LHCN-M2 (cell line): Measurements from ENCODE around the gene TNIK. TPM values are rescaled to one million over a fixed set of nuclear protein-coding genes. Genes with fewer than 3 reads are reported as not detected.
"Not testable (repeated sequence)": the region's sequence is repeated elsewhere in the genome, so short reads cannot be mapped to it uniquely, and the experiment has no call there.

ENCODE experiments used
- DNase-seq: peaks from one replicate; pipeline ENCODE4 v3.0.0-alpha.2; 2012; ENCODE audit warnings: low read depth
- total RNA-seq: library from RNA; depleted of rRNA; stranded (reverse); fragments of >200 nt; gene quantifications from 2 replicates; pipeline ENCODE4 v1.2.3, GENCODE V29; 2014

TNIK gene
- total RNA-seq, 1 experiment from 2014 or later = 0.23 TPM

- DNase-seq = peak; percentile 29
These were observed 203.6 kb downstream of the TNIK start for GRCh38 chr3:171256445-171257250.

- no peak for DNase-seq
These were observed 204.9 kb downstream of the TNIK start for GRCh38 chr3:171255236-171255806.

GRCh38 chr3:171254315-171254714 is 205.9 kb downstream of the TNIK start:
- no peak for DNase-seq

- DNase-seq = no peak
These were observed 208.4 kb downstream of the TNIK start for GRCh38 chr3:171251835-171252234.

DNA sequence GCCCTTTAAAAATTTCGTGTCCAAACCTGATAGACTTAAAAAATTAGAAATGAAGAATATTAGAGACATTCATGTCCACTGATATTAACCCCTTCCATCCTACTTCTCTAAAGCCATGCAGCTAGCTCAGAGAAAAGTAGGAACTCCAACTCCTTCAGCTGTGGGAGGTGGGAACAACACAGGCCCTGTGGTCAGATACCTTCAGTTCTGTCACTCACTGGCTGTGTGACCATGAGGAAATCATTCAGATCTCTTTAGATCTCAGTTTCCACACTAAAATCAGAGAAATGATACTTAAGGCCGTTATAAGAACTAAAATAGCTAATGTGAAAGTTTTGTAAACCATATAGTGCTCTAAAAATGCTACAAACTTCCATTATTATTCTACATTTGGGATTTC is 209.8 kb downstream of the TNIK start:
- DNase-seq = no peak

DNA sequence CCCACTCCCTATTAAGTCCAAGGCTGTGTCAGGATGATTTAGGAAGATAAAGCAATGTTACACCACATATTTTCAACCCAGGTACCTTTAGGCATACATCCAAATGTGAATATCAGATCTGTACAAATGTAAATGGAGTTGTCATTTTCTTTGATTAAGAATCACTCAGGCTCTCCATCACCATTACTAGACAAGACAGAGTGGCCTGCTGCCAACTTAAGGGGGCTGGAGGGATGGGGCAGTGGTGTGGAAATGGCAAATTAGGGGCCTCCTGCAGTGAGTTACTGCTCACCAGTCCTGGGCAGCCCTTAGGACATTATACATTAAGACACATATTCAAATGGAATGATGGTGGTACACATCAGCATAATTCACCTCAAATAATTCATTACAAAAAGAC is 211.0 kb downstream of the TNIK start:
- DNase-seq = no peak

DNA sequence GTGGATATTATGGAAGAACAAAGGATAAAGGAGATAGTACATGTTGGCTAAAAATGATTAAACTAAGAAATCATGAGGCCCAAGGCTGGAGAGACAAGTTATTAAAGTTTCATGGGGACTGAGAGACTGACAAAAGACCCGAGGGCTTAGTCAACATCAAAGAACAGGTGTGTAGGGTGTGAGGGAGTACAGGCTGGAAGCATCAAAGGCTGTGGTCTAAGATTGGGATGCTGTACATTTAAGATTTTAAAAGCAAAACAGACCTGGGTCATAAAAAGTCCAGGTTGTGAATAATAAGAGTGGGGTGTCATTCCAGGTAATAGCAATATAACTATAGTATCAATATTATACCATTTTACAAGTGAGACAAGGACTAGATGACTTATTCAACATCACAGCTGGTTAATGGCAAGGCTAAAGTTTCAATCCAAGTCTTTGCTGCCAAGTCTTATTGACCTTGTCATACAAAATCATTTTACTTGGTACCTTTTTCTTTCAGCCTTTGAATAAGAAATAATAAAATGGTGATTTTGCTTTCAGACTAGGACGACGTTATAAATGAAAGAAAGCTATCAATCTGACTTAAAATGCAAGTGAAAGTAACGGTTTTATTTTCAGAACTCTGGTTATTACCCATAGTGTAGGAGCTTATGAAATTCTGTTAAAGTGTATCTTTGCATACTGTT is 211.6 kb downstream of the TNIK start:
- no peak for DNase-seq

- DNase-seq = no peak
These were observed 214.1 kb downstream of the TNIK start for GRCh38 chr3:171245796-171246765.

DNA sequence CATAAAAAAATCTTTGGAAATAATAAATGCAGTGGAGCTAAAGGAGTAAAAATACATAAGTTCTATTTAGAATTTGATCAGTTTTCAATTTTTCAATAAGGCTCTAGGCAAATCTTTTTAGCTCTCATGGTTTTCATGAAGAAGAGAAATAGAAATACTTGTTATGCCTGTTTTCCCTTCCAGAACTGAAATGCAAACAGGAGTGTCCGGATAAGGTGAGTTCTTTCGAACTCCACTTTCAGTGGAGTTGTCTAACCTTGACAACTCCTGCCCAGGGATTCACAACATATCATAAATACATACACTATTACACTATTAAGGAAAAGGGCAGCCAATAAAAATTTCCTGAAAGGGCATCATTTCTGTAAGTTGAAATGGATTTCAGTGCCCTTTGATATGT is 217.3 kb downstream of the TNIK start:
- DNase-seq = no peak

DNA sequence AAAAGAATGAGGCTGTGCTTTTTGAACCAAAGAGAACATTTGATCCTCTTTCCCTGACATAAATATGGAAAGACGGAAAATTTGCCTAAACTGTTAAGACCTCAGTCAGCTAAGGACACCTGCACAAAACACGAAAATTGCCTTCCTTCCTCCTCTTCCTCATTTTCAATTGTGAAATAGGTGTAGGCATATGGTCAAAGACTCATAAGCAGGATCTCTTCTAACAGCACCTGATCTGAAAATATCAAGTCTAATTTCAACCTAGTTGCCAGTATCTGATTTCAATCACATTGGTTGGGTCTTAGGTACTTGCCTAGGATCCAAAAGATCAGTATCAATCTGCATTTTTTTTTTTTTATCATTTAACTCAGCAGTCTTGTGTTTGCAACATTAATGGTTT is 218.0 kb downstream of the TNIK start:
- no peak for DNase-seq

DNA sequence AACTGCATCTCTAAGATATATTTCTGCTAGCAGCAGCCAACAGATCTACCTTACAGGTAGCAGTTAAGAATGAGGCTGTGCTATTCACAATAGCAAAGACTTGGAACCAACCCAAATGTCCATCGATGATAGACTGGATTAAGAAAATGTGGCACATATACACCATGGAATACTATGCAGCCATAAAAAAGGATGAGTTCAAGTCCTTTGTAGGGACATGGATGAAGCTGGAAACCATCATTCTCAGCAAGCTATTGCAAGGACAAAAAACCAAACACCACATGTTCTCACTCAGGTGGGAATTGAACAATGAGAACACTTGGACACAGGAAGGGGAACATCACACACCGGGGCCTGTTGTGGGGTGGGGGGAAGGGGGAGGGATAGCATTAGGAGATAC is 218.6 kb downstream of the TNIK start:
- DNase-seq = not testable (repeated sequence)

DNA sequence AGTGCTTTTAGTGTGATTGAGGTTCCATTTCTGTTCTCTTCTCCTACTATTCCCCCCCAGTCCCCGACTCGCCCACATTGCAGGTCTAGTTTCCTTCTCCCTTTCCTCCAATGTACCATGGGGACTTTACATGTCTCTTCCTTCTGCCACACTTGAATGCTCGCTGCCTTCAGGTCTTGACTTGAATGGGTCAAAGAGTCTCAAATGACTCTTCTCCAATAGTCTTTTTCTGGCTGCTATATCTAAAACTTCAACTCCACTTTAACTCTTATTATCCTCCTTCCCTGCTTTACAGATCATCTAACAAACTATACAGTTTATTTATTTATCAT is 219.7 kb downstream of the TNIK start:
- DNase-seq = no peak

DNA sequence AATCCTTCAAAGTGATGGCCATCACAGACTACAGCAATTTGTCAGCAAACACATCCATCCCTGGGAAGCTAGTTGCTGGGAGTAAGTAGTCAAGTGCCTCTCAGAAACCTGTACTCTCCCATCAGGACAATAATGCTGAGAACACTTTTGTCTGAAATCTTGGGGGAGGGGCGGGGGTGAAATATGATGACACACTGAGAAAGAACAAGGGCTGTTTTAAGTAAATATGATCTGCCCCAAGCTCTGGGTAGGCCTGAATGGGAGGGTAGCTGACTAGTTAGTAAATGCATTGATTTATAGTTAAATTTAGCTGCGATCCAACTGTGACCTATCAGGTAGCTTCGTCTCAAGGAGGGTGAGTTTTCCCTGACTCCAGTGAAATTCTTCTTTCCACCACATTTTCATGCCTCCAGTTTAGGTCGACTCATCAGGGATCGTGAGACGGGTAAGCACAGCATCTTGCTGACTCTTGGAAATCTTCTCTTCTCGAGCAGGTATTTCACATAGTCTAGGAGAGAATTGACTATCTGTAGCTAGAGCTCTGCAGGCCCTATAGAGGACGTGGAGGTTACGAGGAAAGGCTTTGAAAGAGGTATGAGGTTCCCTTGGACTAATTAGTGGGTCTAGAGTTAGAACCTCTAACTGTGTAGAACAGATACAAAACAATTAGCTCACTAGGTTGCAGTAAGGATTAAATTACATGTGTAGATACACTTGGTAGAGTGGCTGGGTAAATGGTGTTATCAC is 220.3 kb downstream of the TNIK start:
- no peak for DNase-seq

DNA sequence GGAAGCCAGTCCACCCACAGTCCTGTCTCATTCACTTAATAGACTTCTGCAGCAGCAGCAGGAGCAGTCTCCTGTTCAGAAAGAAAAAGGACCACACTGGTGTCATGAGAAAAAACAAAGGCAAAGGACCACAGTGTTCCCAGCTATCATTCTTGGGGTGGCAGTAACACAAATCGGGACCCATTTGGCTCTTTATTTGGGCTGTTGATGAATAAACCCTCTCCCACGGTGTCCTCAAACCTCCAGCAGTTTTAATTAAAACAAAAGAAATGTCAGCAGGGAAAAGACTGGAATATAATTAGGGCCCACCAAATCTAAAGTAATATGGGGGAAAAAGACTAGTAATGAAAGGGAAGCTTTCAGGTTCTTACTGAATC is 223.2 kb downstream of the TNIK start:
- DNase-seq = no peak

- no peak for DNase-seq
These were observed 223.8 kb downstream of the TNIK start for GRCh38 chr3:171236265-171237008.

- DNase-seq = no peak
These were observed 225.8 kb downstream of the TNIK start for GRCh38 chr3:171234298-171235010.

DNA sequence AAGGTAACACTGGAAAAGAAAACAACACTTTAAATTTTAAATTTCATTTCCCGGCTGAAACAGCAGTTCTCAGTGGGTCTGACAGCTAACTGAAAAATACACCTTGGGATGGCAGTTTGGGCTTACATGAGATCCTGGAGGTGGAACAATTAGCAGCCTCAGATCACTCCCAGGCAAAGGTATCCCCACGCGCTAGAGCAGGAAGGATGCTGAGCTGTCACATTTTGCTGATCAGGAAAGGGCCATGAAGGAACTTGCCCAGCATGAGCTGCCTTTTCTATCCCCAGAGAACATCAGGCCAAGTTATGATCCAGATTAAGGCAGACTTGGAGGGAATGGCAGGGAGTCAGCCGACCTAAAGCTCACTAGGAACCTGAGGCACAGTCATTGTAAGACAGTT is 228.8 kb downstream of the TNIK start:
- DNase-seq = no peak

DNA sequence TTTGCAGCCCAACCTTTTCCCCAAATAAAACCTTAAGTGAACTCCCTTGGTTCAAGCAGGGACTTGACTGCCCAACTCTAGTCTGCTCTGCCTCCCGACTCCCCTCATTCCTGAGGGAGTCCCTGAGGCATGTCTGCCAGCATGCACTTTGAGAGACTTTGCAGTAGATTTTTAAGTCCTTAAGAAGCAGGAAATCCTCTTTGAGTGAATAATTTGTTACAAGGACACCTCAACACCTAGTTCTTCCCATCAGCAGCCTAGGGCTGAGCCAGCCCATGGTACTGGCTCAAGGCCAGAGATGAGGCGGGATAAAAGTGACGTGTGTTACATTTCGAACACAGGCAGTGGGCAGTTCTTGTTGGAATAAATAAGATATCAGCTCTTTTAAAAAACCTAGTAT is 229.3 kb downstream of the TNIK start:
- DNase-seq = no peak

- DNase-seq = no peak
These were observed 231.0 kb downstream of the TNIK start for GRCh38 chr3:171229173-171229572.

DNA sequence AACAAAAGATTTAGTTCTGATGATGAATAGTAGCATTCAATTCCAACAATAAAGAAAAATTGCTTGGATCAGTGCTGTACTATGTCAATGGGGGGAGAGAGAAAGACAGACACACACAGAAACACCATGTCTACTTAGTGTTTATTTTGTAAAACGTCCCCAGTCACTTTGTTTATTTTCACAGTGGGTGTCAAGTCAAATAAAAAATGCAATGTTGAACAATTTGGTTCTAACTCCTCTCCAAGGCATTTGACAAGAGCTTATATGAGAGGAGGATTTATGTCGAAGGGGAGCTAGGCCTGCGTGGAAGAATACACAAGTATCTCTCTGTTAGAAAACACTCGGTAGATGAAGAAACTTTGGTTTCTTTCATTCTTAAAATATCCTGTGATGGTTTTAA is 232.0 kb downstream of the TNIK start:
- no peak for DNase-seq
